H1 (cell line): ENCODE results near the gene GUCA1A. TPM values are rescaled to one million over a fixed set of nuclear protein-coding genes. Genes with fewer than 3 reads are reported as not detected.

Source experiments
- BRCA1 ChIP-seq: IDR thresholded peaks from 2 replicates; pipeline ENCODE4 v1.6.1; 2012; ENCODE audit warnings: low read depth, low read length, improper control_type of control experiment
- CHD1 ChIP-seq: IDR thresholded peaks from 2 replicates; pipeline ENCODE4 v1.6.1; 2012; ENCODE audit warnings: low read depth, low read length, improper control_type of control experiment
- CHD7 ChIP-seq: fragments of 300-600 bp; sonication (generic); IDR thresholded peaks from 2 replicates; pipeline ENCODE4 v1.7.1; 2012; ENCODE audit warnings: low read length, moderate library complexity, mild to moderate bottlenecking, inconsistent platforms; ENCODE audit not compliant: insufficient replicate concordance
- CREB1 ChIP-seq: IDR thresholded peaks from 2 replicates; pipeline ENCODE4 v1.6.1; 2012; ENCODE audit warnings: inconsistent platforms
- CTCF ChIP-seq, 3 experiments: IDR thresholded peaks; 1 replicate in 2 of 3; 2 replicates in 1 of 3; pipeline versions ENCODE4 v1.5.1 to v1.6.1; 2011; ENCODE audit warnings: low read length in 3 of 3, mild to moderate bottlenecking in 3 of 3, inconsistent platforms in 2 of 3, low read depth in 1 of 3, moderate library complexity in 1 of 3; ENCODE audit not compliant: insufficient read depth in 1 of 3; ENCODE audit errors: control extremely low read depth in 1 of 3
- PHF8 ChIP-seq: fragments of 200-600 bp; sonication (generic); conservative IDR thresholded peaks from 2 replicates; pipeline ENCODE4 v1.7.1; 2012; ENCODE audit warnings: low read depth, mild to moderate bottlenecking, inconsistent platforms, low read length, moderate library complexity
- POLR2A ChIP-seq, 2 experiments: IDR thresholded peaks; 1 replicate in 1 of 2; 2 replicates in 1 of 2; pipeline ENCODE4 v1.6.1; 2011; ENCODE audit warnings: low read depth in 2 of 2, low read length in 2 of 2, mild to moderate bottlenecking in 2 of 2; ENCODE audit errors: control extremely low read depth in 1 of 2
- RBBP5 ChIP-seq: IDR thresholded peaks from 2 replicates; pipeline ENCODE4 v1.7.1; 2012; ENCODE audit warnings: low read depth, mild to moderate bottlenecking, inconsistent platforms, low read length, moderate library complexity, borderline replicate concordance
- USF2 ChIP-seq: IDR thresholded peaks from 2 replicates; pipeline ENCODE4 v1.6.1; 2011; ENCODE audit warnings: low read length, improper control_type of control experiment
- polyA plus RNA-seq, 7 experiments: library from polyadenylated mRNA; depleted of rRNA in 3 of 7; stranded (reverse) in 5 of 7; unstranded in 2 of 7; fragments of >200 nt in 5 of 7; fragments of 200-250 nt in 2 of 7; gene quantifications; 1 replicate in 5 of 7; 2 replicates in 1 of 7; 4 replicates in 1 of 7; pipeline versions ENCODE4 v1.2.1 to v1.2.3, GENCODE V29; 2011 to 2013; ENCODE audit warnings: missing spikeins in 2 of 7, mixed read lengths in 2 of 7
- total RNA-seq: library from RNA; stranded (reverse); fragmentation: NEBNext Ultra II Directional; extraction: Animal tissue kit (Norgen Biotek cat#: 25700); gene quantifications from 2 replicates; pipeline ENCODE4 v1.2.1, GENCODE V29; 2021

GUCA1A gene
- total and polyA plus RNA-seq, 2 of the 8 experiments (the other 6 are each of a cell fraction or from before 2014, with no cell fraction given): 4.6 to 24.6 TPM

GRCh38 chr6:42228305-42228704 lies 55.1 kb downstream of the GUCA1A start (continued):
- TF ChIP-seq CHD7 (no peak), CREB1 (no peak), POLR2A (IDR thresholded peaks at IDR 0.05; ENCODE audit: control extremely low read depth in 1 of 2, low read depth in 2 of 2, low read length in 2 of 2) (no peak), CTCF (IDR thresholded peaks at IDR 0.05; ENCODE audit: control extremely low read depth in 1 of 3, insufficient read depth in 1 of 3, low read depth in 1 of 3, low read length in 3 of 3) (no peak), USF2 (no peak), CHD1 (no peak), BRCA1 (no peak), PHF8 (no peak), RBBP5 (no peak)
